Epithelial cell of proximal tubule (primary cell): Measurements from ENCODE around the gene SLC26A1. TPM values are rescaled to one million over a fixed set of nuclear protein-coding genes. Genes with fewer than 3 reads are reported as not detected.

Experiments
- DNase-seq: peaks from one replicate; pipeline ENCODE4 v3.0.0-alpha.2; 2011; ENCODE audit warnings: low read depth
- H3K4me3 ChIP-seq: 2 replicates; pipeline ENCODE4 v1.5.1; 2011; ENCODE audit warnings: low read depth, mild to moderate bottlenecking, low read length
- CTCF ChIP-seq: conservative IDR thresholded peaks from 2 replicates; pipeline ENCODE4 v1.5.1; 2012; ENCODE audit warnings: low read depth, mild to moderate bottlenecking, low read length
- total RNA-seq: library from RNA; depleted of rRNA; stranded (reverse); fragments of >200 nt; gene quantifications from 2 replicates; pipeline ENCODE4 v1.2.3, GENCODE V29; 2015

The SLC26A1 gene
- total RNA-seq, 1 donor from 2014 or later: 0.35 TPM

- no peak for TF ChIP-seq CTCF
- DNase-seq: no peak
- H3K4me3 ChIP-seq: no peak overlapping the region
These were observed 29.5 kb upstream of the SLC26A1 start for GRCh38 chr4:1022739-1023066.

- no peak overlapping the region for H3K4me3 ChIP-seq
- DNase-seq: no peak
- TF ChIP-seq CTCF: no peak
These were observed 29.0 kb upstream of the SLC26A1 start for GRCh38 chr4:1022051-1022738.

- TF ChIP-seq CTCF: no peak
- H3K4me3 ChIP-seq: no peak overlapping the region
- DNase-seq: no peak
These were observed 28.3 kb upstream of the SLC26A1 start for GRCh38 chr4:1021386-1022050.

- no peak for DNase-seq
- no peak overlapping the region for H3K4me3 ChIP-seq
- no peak for TF ChIP-seq CTCF
These were observed 26.7 kb upstream of the SLC26A1 start for GRCh38 chr4:1019729-1020470.

GRCh38 chr4:1019320-1019719 is 26.1 kb upstream of the SLC26A1 start:
- no peak overlapping the region for H3K4me3 ChIP-seq
- DNase-seq: no peak
- TF ChIP-seq CTCF: no peak

GRCh38 chr4:1018147-1019020 is 25.2 kb upstream of the SLC26A1 start:
- DNase-seq: no peak
- no peak overlapping the region for H3K4me3 ChIP-seq
- TF ChIP-seq CTCF: no peak
